Pancreas (tissue), 10 donors: ENCODE measurements around the gene PC. TPM values are rescaled to one million over a fixed set of nuclear protein-coding genes. Genes with fewer than 3 reads are reported as not detected.

Experiments
- ATAC-seq, 4 donors: fragments of 200-7000 bp; cut with Tn5 transposase; one replicate each; pipeline versions ENCODE4 v1.8.0 to v1.9.1; 2020; ENCODE audit warnings: mild to moderate bottlenecking in 4 of 4, moderate library complexity in 4 of 4
- DNase-seq, 6 donors: peaks; one replicate each; pipeline ENCODE4 v3.0.0-alpha.2; 2020
- FAIRE-seq: peaks from 2 replicates; lab custom pipeline; 2012; peaks lifted over from hg19 to GRCh38; lab: Jason Lieb, UNC
- H3K27ac ChIP-seq, 4 donors: fragments of 200-600 bp; sonication (generic); 1 replicate in 3 of 4; 2 replicates in 1 of 4; pipeline versions ENCODE4 v1.5.0 to v1.8.0; 2020
- H3K27me3 ChIP-seq, 4 donors: fragments of 200-600 bp; one replicate each; pipeline ENCODE4 v1.8.0; 2021
- H3K36me3 ChIP-seq, 3 donors: fragments of 200-600 bp; sonication (generic) in 1 of 3; one replicate each; pipeline versions ENCODE4 v1.5.0 to v1.8.0; 2020 to 2021
- H3K4me1 ChIP-seq, 3 donors: fragments of 200-600 bp; one replicate each; pipeline ENCODE4 v1.8.0; 2021
- H3K4me3 ChIP-seq, 4 donors: fragments of 200-600 bp; sonication (generic) in 2 of 4; one replicate each; pipeline versions ENCODE4 v1.5.0 to v1.8.0; 2020 to 2021
- H3K9me3 ChIP-seq, 4 donors: fragments of 200-600 bp; one replicate each; pipeline ENCODE4 v1.8.0; 2021
- WGBS, 2 donors: extraction: QIAGEN DNeasy Blood & Tissue Kit; methylation state at CpG; one replicate each; pipeline ENCODE4 v1.1.7; 2013; 5-methylcytosine and 5-hydroxymethylcytosine counted together
- intact Hi-C, 3 donors: fragments of 100-400 bp; cut with DNase I; formaldehyde crosslinking; loops; one replicate each; pipeline versions ENCODE4 v1.11.1 to v1.14.2; 2022
- polyA plus RNA-seq, 2 donors: library from polyadenylated mRNA; stranded (reverse); fragments of 200-250 nt; gene quantifications; one replicate each; pipeline ENCODE4 v1.2.3, GENCODE V29; 2013
- total RNA-seq, 6 donors: library from RNA; stranded (reverse); fragmentation: NEBNext Ultra II Directional in 4 of 6; extraction: Animal tissue kit (Norgen Biotek cat#: 25700) in 4 of 6; gene quantifications; one replicate each; pipeline versions ENCODE4 v1.2.1 to v1.2.4, GENCODE V29; 2021 to 2023
- TF ChIP-seq, protein P1 (sequence below), 4 donors: fragments of 200-600 bp; sonication (generic) in 3 of 4; IDR thresholded peaks; one replicate each; pipeline versions ENCODE4 v1.5.0 to v1.8.0; 2021; ENCODE audit warnings: antibody characterized with exemption in 4 of 4
- donor health status: healthy with polysubstance abuse.
- donor health status: DM: no; HTN: no; CAD: no; lungs with moderate emphysema.
- donor health status: DM: no; HTN: no; CAD: no.
- donor health status: control.
- donor health status: control.
- donor health status: Bipolar disorder and iron deficiency.
- donor health status: DM: yes; HTN: yes; CAD: no.
- donor health status: DM: no; HTN: no; CAD: no.
- donor health status: DM: no; HTN: no; CAD: no.
- donor health status: DM: yes; HTN: yes; CAD: no.

The PC gene
- total and polyA plus RNA-seq, 8 donors = 4.1 to 16.0 (median 10.4) TPM

DNA sequence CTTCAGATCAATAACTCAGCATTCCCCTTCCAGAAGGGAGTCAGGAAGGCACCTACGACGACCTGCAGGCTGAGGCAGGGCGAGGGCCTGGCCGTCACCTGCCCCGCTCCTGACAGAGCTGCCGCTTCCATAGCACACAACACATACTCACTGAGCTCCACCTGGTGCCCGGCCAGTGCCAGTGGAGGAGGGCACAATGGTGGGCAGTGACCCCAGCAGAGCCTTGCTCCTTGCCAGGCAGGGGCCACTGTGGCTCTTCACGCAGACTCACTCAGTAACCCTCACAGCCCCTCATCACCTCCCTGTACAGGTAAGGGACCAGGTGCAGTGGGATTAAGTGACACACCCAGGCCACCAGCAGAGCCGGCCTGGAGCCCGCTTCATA, 76.7 kb downstream of the PC start:
- ATAC-seq = no peak
- FAIRE-seq = no peak
- DNase-seq = peak in 1 of 6 donors; percentile 58
- Histone ChIP-seq H3K27me3 (no peaks in the 10 kb centered on the region), H3K4me3 (no peak overlapping the region), H3K9me3 (no peaks in the 10 kb centered on the region), H3K36me3 (no peaks in the 10 kb centered on the region), H3K27ac (no peak overlapping the region), H3K4me1 (peaks cover 0 to 3% (median 0%) of the 10 kb centered on the region in 3 donors)
- WGBS, 2 donors = 87 to 92% methylated on average over 10 of the region's 10 CpGs
- TF ChIP-seq, protein P1, sequence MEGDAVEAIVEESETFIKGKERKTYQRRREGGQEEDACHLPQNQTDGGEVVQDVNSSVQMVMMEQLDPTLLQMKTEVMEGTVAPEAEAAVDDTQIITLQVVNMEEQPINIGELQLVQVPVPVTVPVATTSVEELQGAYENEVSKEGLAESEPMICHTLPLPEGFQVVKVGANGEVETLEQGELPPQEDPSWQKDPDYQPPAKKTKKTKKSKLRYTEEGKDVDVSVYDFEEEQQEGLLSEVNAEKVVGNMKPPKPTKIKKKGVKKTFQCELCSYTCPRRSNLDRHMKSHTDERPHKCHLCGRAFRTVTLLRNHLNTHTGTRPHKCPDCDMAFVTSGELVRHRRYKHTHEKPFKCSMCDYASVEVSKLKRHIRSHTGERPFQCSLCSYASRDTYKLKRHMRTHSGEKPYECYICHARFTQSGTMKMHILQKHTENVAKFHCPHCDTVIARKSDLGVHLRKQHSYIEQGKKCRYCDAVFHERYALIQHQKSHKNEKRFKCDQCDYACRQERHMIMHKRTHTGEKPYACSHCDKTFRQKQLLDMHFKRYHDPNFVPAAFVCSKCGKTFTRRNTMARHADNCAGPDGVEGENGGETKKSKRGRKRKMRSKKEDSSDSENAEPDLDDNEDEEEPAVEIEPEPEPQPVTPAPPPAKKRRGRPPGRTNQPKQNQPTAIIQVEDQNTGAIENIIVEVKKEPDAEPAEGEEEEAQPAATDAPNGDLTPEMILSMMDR (IDR thresholded peaks at IDR 0.05) = no peak
- intact Hi-C loops = no loop called here

- peaks cover 0 to 3% (median 0%) of the 10 kb centered on the region in 3 donors for H3K4me1 ChIP-seq
- FAIRE-seq (no peak), DNase-seq (peak in 1 of 6 donors; percentile 58), ATAC-seq (peak in 3 of 4 donors; percentile 21 to 66 (median 46))
- no peak overlapping the region for H3K4me3 ChIP-seq
- H3K9me3 ChIP-seq = no peaks in the 10 kb centered on the region
- no peak overlapping the region for H3K27ac ChIP-seq
- intact Hi-C loops = no loop called here
- no peaks in the 10 kb centered on the region for H3K36me3 ChIP-seq
- WGBS, 2 donors = 46 to 47% methylated on average over 14 of the region's 14 CpGs
- no peaks in the 10 kb centered on the region for H3K27me3 ChIP-seq
- TF ChIP-seq, protein P1 (IDR thresholded peaks at IDR 0.05) = no peak
Measured at GRCh38 chr11:66880496-66881450, 77.4 kb downstream of the PC start.

- H3K4me1 ChIP-seq = peaks cover 0 to 3% (median 0%) of the 10 kb centered on the region in 3 donors
- intact Hi-C loops = no loop called here
- no peak for FAIRE-seq
- H3K4me3 ChIP-seq = no peak overlapping the region
- no peaks in the 10 kb centered on the region for H3K27me3 ChIP-seq
- ATAC-seq = no peak
- TF ChIP-seq, protein P1 (IDR thresholded peaks at IDR 0.05) = no peak
- WGBS, 2 donors = 87 to 94% methylated on average over 8 of the region's 8 CpGs
- no peak overlapping the region for H3K27ac ChIP-seq
- no peaks in the 10 kb centered on the region for H3K36me3 ChIP-seq
- H3K9me3 ChIP-seq = no peaks in the 10 kb centered on the region
- DNase-seq = no peak
Measured at GRCh38 chr11:66879999-66880398, 78.2 kb downstream of the PC start.

- TF ChIP-seq, protein P1 (IDR thresholded peaks at IDR 0.05) = no peak
- H3K27me3 ChIP-seq = no peaks in the 10 kb centered on the region
- no peak for ATAC-seq
- H3K27ac ChIP-seq = no peak overlapping the region
- H3K9me3 ChIP-seq = no peaks in the 10 kb centered on the region
- peaks cover 0 to 3% (median 0%) of the 10 kb centered on the region in 3 donors for H3K4me1 ChIP-seq
- intact Hi-C loops = no loop called here
- no peaks in the 10 kb centered on the region for H3K36me3 ChIP-seq
- no peak overlapping the region for H3K4me3 ChIP-seq
- no peak for FAIRE-seq
- 93 to 97% methylated on average over 9 of the region's 9 CpGs for WGBS, 2 donors
- peak in 1 of 6 donors; percentile 55 for DNase-seq
Measured at GRCh38 chr11:66879583-66879982, 78.6 kb downstream of the PC start.

DNA sequence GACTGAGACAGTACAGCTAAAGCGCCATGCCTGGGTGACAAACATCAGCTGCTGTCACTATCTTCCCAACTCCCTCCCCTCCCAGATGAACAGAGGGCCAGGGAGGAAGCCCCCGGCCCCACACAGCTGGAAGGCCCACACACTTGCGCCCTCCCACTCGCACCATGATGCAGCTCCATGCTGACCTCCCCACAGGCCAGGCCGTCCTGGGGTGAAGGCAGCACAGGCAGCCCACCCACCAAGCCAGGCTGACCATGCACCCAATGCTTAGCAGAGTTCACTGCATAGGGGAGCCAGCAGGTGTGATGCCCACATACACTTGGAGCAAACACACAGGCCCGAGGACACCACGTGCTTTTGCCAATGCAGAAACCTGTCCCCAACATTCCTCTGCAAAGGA, 79.2 kb downstream of the PC start:
- intact Hi-C loops = no loop called here
- no peaks in the 10 kb centered on the region for H3K36me3 ChIP-seq
- no peak overlapping the region for H3K4me3 ChIP-seq
- 90 to 94% methylated on average over 7 of the region's 7 CpGs for WGBS, 2 donors
- H3K9me3 ChIP-seq = no peaks in the 10 kb centered on the region
- FAIRE-seq (no peak), ATAC-seq (no peak), DNase-seq (peak in 1 of 6 donors; percentile 41)
- peaks cover 0 to 3% (median 0%) of the 10 kb centered on the region in 3 donors for H3K4me1 ChIP-seq
- no peaks in the 10 kb centered on the region for H3K27me3 ChIP-seq
- TF ChIP-seq, protein P1 (IDR thresholded peaks at IDR 0.05) = no peak
- no peak overlapping the region for H3K27ac ChIP-seq
